DMS53 treated with DMSO at 0.1 percent for 48 hours (cell line): ENCODE results near the gene RAPGEF5.
A peak's percentile ranks its signal among the peaks of the same experiment; 100 is the strongest.

Experiments
- DNase-seq: peaks from one replicate; lab custom pipeline; 2025; ENCODE audit not compliant: unreplicated experiment; lab: John Stamatoyannopoulos, UW

The RAPGEF5 gene

GRCh38 chr7:22129166-22129565, 227.8 kb downstream of the RAPGEF5 start:
- DNase-seq = peak; percentile 74

GRCh38 chr7:22128528-22128920, 228.4 kb downstream of the RAPGEF5 start:
- no peak for DNase-seq

- no peak for DNase-seq
Measured at GRCh38 chr7:22127835-22128527, 229.0 kb downstream of the RAPGEF5 start.

- no peak for DNase-seq
Measured at GRCh38 chr7:22125436-22125835, 231.5 kb downstream of the RAPGEF5 start.

GRCh38 chr7:22124941-22125340, 232.0 kb downstream of the RAPGEF5 start:
- no peak for DNase-seq

- DNase-seq = no peak
Measured at GRCh38 chr7:22123139-22123538, 233.8 kb downstream of the RAPGEF5 start.

- DNase-seq = peak; percentile 30
Measured at GRCh38 chr7:22121702-22122474, 235.1 kb downstream of the RAPGEF5 start.

GRCh38 chr7:22120391-22121053, 236.4 kb downstream of the RAPGEF5 start:
- DNase-seq = no peak

- DNase-seq = no peak
Measured at GRCh38 chr7:22117222-22117621, 239.7 kb downstream of the RAPGEF5 start.

GRCh38 chr7:22116451-22117030, 240.4 kb downstream of the RAPGEF5 start:
- no peak for DNase-seq

- no peak for DNase-seq
Measured at GRCh38 chr7:22115689-22116088, 241.3 kb downstream of the RAPGEF5 start.

GRCh38 chr7:22114440-22114981, 242.4 kb downstream of the RAPGEF5 start:
- DNase-seq = no peak

- no peak for DNase-seq
Measured at GRCh38 chr7:22113041-22113440, 243.9 kb downstream of the RAPGEF5 start.

- DNase-seq = no peak
Measured at GRCh38 chr7:22111661-22112060, 245.3 kb downstream of the RAPGEF5 start.

- no peak for DNase-seq
Measured at GRCh38 chr7:22110881-22111280, 246.1 kb downstream of the RAPGEF5 start.

GRCh38 chr7:22110227-22110839, 246.6 kb downstream of the RAPGEF5 start:
- peak; percentile 92 for DNase-seq

GRCh38 chr7:22109761-22110160, 247.2 kb downstream of the RAPGEF5 start:
- DNase-seq = no peak

GRCh38 chr7:22108151-22108845, 248.7 kb downstream of the RAPGEF5 start:
- no peak for DNase-seq

- DNase-seq = no peak
Measured at GRCh38 chr7:22105550-22105949, 251.4 kb downstream of the RAPGEF5 start.
